Transverse colon (tissue), 4 donors: ENCODE results near the gene PHPT1. TPM values are rescaled to one million over a fixed set of nuclear protein-coding genes. Genes with fewer than 3 reads are reported as not detected.
"Not testable (repeated sequence)": the region's sequence is repeated elsewhere in the genome, so short reads cannot be mapped to it uniquely, and the experiment has no call there.

Experiments used
- DNase-seq: peaks from one replicate; pipeline ENCODE4 v3.0.0-alpha.2; 2019
- H3K27ac ChIP-seq, 4 donors: fragments of 200-600 bp; sonication (generic); 2 replicates each; pipeline ENCODE4 v1.5.1; 2016 to 2018; ENCODE audit warnings: inconsistent platforms in 4 of 4
- H3K27me3 ChIP-seq: fragments of 200-600 bp; sonication (generic); 2 replicates; pipeline ENCODE4 v1.5.1; 2017; ENCODE audit warnings: inconsistent platforms
- H3K36me3 ChIP-seq, 4 donors: fragments of 200-600 bp; sonication (generic); 2 replicates each; pipeline ENCODE4 v1.5.1; 2017 to 2019; ENCODE audit warnings: inconsistent platforms in 4 of 4
- H3K4me1 ChIP-seq, 4 donors: fragments of 200-600 bp; sonication (generic); 2 replicates each; pipeline ENCODE4 v1.5.1; 2017 to 2020; ENCODE audit warnings: inconsistent platforms in 4 of 4
- H3K4me3 ChIP-seq, 4 donors: fragments of 200-600 bp; sonication (generic); 1 replicate in 1 of 4; 2 replicates in 3 of 4; pipeline versions ENCODE4 v1.5.1 to v1.6.1; 2017 to 2019; ENCODE audit warnings: inconsistent platforms in 4 of 4
- H3K9me3 ChIP-seq, 2 donors: fragments of 200-600 bp; sonication (generic); 2 replicates each; pipeline ENCODE4 v1.5.1; 2017 to 2019; ENCODE audit warnings: inconsistent platforms in 2 of 2
- CTCF ChIP-seq, 5 experiments: fragments of 200-600 bp in 3 of 5; fragments of 450-650 bp in 2 of 5; sonication (generic) in 3 of 5; IDR thresholded peaks; 1 replicate in 2 of 5; 2 replicates in 3 of 5; pipeline ENCODE4 v1.5.1; 2016 to 2017; ENCODE audit warnings: antibody characterized with exemption in 5 of 5, inconsistent platforms in 3 of 5, mild to moderate bottlenecking in 2 of 5, moderate library complexity in 1 of 5
- EP300 ChIP-seq: sonication (generic); formaldehyde crosslinking; IDR thresholded peaks from one replicate; pipeline ENCODE4 v1.6.1; 2017; ENCODE audit warnings: antibody characterized with exemption, low read depth
- POLR2A ChIP-seq: fragments of 450-650 bp; IDR thresholded peaks from one replicate; pipeline ENCODE4 v1.6.1; 2016; ENCODE audit warnings: antibody characterized with exemption, mild to moderate bottlenecking, moderate library complexity
- POLR2AphosphoS5 ChIP-seq, 3 donors: sonication (generic); formaldehyde crosslinking; IDR thresholded peaks; one replicate each; pipeline ENCODE4 v1.6.1; 2016; ENCODE audit warnings: antibody characterized with exemption in 3 of 3
- WGBS, 2 donors: methylation state at CpG; one replicate each; pipeline ENCODE4 v1.1.5; 2018; ENCODE audit warnings: low coverage in 1 of 2; 5-methylcytosine and 5-hydroxymethylcytosine counted together
- in situ Hi-C, 4 donors: fragments of 200-750 bp; cut with MboI; loops; one replicate each; pipeline versions ENCODE4 v1.15.0 to v1.15.1; 2017; ENCODE audit warnings: low sequenced_read_pairs in 3 of 4, low pct_ligation_motif_present in 1 of 4, low pct_unique_long_range_greater_than_20kb in 1 of 4
- intact Hi-C: fragments of 100-400 bp; cut with DNase I; formaldehyde crosslinking; loops from one replicate; pipeline ENCODE4 v1.15.1; 2023; ENCODE audit warnings: low total_unique reads
- total RNA-seq, 4 donors: library from RNA; depleted of rRNA; stranded (reverse); fragments of >200 nt; gene quantifications; one replicate each; pipeline ENCODE4 v1.1.0, GENCODE V29; 2016

PHPT1 gene
- total RNA-seq, 4 donors from 2014 or later: 69.7 to 134 (median 107) TPM

- in situ Hi-C loops (no loop called here), intact Hi-C loops (no loop called here)
- 80 to 93% methylated on average over 2 to 19 of the region's 21 CpGs for WGBS, 2 donors
- H3K27ac ChIP-seq: no peak overlapping the region
- TF ChIP-seq CTCF (IDR thresholded peaks at IDR 0.05): no peak
- TF ChIP-seq POLR2A: no peak
- TF ChIP-seq EP300: no peak
- no peak for TF ChIP-seq POLR2AphosphoS5 (IDR thresholded peaks at IDR 0.05)
- H3K27me3 ChIP-seq: no peaks in the 10 kb centered on the region
- H3K4me1 ChIP-seq: peaks cover 5 to 21% (median 17%) of the 10 kb centered on the region in 4 donors
- H3K36me3 ChIP-seq: peaks cover 0 to 7% (median 0%) of the 10 kb centered on the region in 4 donors
- no peak overlapping the region for H3K4me3 ChIP-seq
- no peaks in the 10 kb centered on the region for H3K9me3 ChIP-seq
- DNase-seq: no peak
Measured at GRCh38 chr9:136835932-136836904, 13.0 kb upstream of the PHPT1 start.

DNA sequence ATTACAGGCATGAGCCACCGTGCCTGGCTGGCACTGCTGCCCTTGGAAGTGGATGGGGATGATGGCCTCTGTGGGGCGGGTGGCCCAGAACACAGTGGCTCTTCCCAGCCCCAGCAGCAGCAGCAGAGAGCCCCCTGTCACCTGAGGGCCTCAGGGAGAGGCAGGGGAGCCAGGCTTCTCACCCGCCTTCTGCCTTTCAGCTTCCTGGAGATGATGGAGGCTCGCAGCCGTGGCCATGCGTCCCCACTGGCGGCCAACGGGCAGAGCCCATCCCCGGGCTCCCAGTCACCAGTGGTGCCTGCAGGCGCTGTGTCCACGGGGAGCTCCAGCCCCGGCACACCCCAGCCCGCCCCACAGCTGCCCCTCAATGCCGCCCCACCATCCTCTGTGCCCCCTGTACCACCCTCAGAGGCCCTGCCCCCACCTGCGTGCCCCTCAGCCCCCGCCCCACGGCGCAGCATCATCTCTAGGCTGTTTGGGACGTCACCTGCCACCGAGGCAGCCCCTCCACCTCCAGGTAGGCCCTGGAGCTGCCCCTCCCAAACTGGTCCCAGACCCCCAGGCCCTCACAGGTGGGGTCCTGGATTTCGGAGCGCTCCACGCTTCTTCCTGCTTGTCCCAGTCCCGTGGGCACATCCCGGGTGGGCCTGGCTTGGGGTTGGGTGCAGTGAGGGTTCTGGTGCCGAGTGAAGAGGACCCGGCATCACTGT is 11.9 kb upstream of the PHPT1 start:
- Histone ChIP-seq H3K27ac (no peak overlapping the region), H3K4me3 (no peak overlapping the region), H3K4me1 (peaks cover 15 to 31% (median 28%) of the 10 kb centered on the region in 4 donors), H3K27me3 (no peaks in the 10 kb centered on the region), H3K36me3 (peaks cover 0 to 7% (median 0%) of the 10 kb centered on the region in 4 donors), H3K9me3 (no peaks in the 10 kb centered on the region)
- in situ Hi-C loops: no loop called here
- 91% methylated on average over 23 of the region's 27 CpGs; no CpG with 5 or more reads in 1 of the 2 donors for WGBS, 2 donors
- TF ChIP-seq POLR2AphosphoS5 (IDR thresholded peaks at IDR 0.05) (peak in 1 of 3 donors; percentile 14), EP300 (no peak), CTCF (IDR thresholded peaks at IDR 0.05) (no peak), POLR2A (no peak)
- intact Hi-C loops: no loop called here
- no peak for DNase-seq

DNA sequence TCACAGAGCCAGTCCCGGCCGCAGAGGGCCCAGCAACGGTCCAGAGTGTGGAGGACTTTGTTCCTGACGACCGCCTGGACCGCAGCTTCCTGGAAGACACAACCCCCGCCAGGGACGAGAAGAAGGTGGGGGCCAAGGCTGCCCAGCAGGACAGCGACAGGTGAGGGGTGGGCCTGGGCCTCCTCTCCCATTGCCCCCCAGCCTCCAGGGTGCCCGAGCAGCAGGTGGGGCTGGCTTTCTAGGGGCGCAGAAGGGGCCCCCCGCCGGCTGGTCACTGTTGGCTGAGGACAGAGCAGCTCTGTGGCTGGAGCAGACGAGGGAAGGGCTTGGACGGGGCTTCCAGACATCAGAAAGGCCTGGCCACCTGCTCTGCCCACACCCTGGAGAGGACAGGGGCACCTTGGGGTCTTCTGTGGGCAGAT is 11.3 kb upstream of the PHPT1 start:
- 89% methylated on average over 15 of the region's 15 CpGs; no CpG with 5 or more reads in 1 of the 2 donors for WGBS, 2 donors
- intact Hi-C loops, H3K4me3 ChIP-seq, DNase-seq, H3K36me3 ChIP-seq, H3K9me3 ChIP-seq, H3K27me3 ChIP-seq, H3K27ac ChIP-seq, in situ Hi-C loops: not testable (repeated sequence)
- H3K4me1 ChIP-seq: peaks cover 15 to 36% (median 34%) of the 10 kb centered on the region in 4 donors

DNA sequence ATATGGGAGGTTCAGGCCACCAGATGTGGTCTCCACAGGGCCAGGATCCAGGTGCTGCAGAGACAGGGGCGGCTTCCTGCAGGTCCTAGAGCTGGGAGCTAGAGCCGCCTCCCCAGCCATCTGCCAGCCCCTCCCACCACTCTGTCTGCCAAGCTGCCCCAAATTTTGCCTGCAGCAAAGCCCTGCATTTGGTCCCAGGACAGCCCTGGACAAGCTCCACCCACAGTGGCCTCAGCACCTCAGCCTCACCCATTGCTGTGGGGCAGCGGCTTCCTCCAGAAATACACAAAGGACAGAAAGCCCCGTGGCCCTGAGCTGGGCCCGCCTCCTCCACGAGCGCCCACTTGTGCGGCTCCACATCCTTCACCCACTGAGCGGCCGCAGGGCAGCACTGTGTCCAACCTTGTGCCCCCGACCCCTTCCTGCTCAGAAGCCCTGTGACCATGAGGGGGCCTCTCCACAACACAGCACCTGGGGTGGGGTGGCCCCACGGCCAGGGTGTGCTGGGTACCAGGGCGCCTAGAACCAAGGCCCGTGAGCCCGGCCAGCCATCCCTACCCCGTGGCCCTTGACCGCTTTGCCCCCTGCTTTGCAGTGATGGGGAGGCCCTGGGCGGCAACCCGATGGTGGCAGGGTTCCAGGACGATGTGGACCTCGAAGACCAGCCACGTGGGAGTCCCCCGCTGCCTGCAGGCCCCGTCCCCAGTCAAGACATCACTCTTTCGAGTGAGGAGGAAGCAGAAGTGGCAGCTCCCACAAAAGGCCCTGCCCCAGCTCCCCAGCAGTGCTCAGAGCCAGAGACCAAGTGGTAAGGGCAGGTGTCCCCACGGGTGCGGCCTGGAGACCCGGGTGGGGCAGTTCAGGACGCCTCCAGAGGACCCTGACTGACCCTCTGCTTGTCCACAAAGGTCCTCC is 10.6 kb upstream of the PHPT1 start:
- no peaks in the 10 kb centered on the region for H3K9me3 ChIP-seq
- H3K4me1 ChIP-seq: peaks cover 22 to 43% (median 41%) of the 10 kb centered on the region in 4 donors
- no peak overlapping the region for H3K27ac ChIP-seq
- in situ Hi-C loops: no loop called here
- no peak for DNase-seq
- peaks cover 0 to 5% (median 0%) of the 10 kb centered on the region in 4 donors for H3K36me3 ChIP-seq
- intact Hi-C loops: no loop called here
- WGBS, 2 donors: 84% methylated on average over 29 of the region's 29 CpGs; no CpG with 5 or more reads in 1 of the 2 donors
- no peak overlapping the region for H3K4me3 ChIP-seq
- peaks cover 6% of the 10 kb centered on the region for H3K27me3 ChIP-seq
- TF ChIP-seq CTCF (IDR thresholded peaks at IDR 0.05): no peak
- TF ChIP-seq EP300: no peak
- TF ChIP-seq POLR2A: no peak
- no peak for TF ChIP-seq POLR2AphosphoS5 (IDR thresholded peaks at IDR 0.05)
